WTC11 (cell line): ENCODE data around the gene IL23A. TPM values are rescaled to one million over a fixed set of nuclear protein-coding genes. Genes with fewer than 3 reads are reported as not detected.

ENCODE experiments used
- ATAC-seq: fragments of 200-7000 bp; cut with Tn5 transposase; 2 replicates; pipeline ENCODE4 v1.10.0; 2021; ENCODE audit warnings: mild to moderate bottlenecking, moderate library complexity
- CTCF ChIA-PET: fragments of 300-600 bp; sonication (Branson Sonifier 250); formaldehyde crosslinking; loops from one replicate; lab custom pipeline; 2021; ENCODE audit warnings: antibody characterized with exemption; lab: Charles Lee
- POLR2A ChIA-PET: fragments of 350-600 bp; sonication (Branson Sonifier 250); formaldehyde crosslinking; loops from one replicate; lab custom pipeline; 2021; ENCODE audit warnings: antibody characterized with exemption; lab: Charles Lee
- DNase-seq: peaks from one replicate; pipeline ENCODE4 v3.0.0; 2021; ENCODE audit warnings: low spot score
- H3K27ac Mint-ChIP-seq: 2 replicates; pipeline ENCODE4 v1.8.0; 2021; ENCODE audit warnings: mixed read lengths
- H3K27me3 Mint-ChIP-seq: 2 replicates; pipeline ENCODE4 v1.8.0; 2021; ENCODE audit warnings: low read depth, mild to moderate bottlenecking, moderate library complexity, mixed read lengths
- H3K36me3 Mint-ChIP-seq: 2 replicates; pipeline ENCODE4 v1.8.0; 2021; ENCODE audit warnings: mixed read lengths
- H3K4me1 Mint-ChIP-seq: 2 replicates; pipeline ENCODE4 v1.8.0; 2022; ENCODE audit warnings: mixed read lengths
- H3K4me3 Mint-ChIP-seq: 2 replicates; pipeline ENCODE4 v1.8.0; 2021; ENCODE audit warnings: mild to moderate bottlenecking, moderate library complexity, mixed read lengths
- H3K9me3 Mint-ChIP-seq: 2 replicates; pipeline ENCODE4 v1.8.0; 2021; ENCODE audit warnings: mixed read lengths
- CBFB ChIP-seq: sonication (generic); formaldehyde crosslinking; IDR thresholded peaks from 2 replicates; pipeline ENCODE4 v1.8.1; 2022; ENCODE audit warnings: mild to moderate bottlenecking, low read depth, missing genetic modification reagents
- EMX1 ChIP-seq: fragments of 250-450 bp; sonication (Bioruptor Pico); IDR thresholded peaks from 2 replicates; pipeline ENCODE4 v1.8.0; 2021; ENCODE audit warnings: mild to moderate bottlenecking
- FOXJ3 ChIP-seq: sonication (generic); formaldehyde crosslinking; IDR thresholded peaks from 2 replicates; pipeline ENCODE4 v1.9.0; 2021; ENCODE audit warnings: missing genetic modification reagents, mild to moderate bottlenecking, borderline replicate concordance
- GTF2I ChIP-seq: fragments of 250-450 bp; sonication (Bioruptor Pico); conservative IDR thresholded peaks from 2 replicates; pipeline ENCODE4 v1.4.0; 2021; ENCODE audit warnings: mild to moderate bottlenecking
- JUN ChIP-seq: sonication (generic); formaldehyde crosslinking; IDR thresholded peaks from 2 replicates; pipeline ENCODE4 v1.8.0; 2023; ENCODE audit warnings: mild to moderate bottlenecking, missing genetic modification reagents
- NFE2L1 ChIP-seq: sonication (generic); formaldehyde crosslinking; IDR thresholded peaks from 2 replicates; pipeline ENCODE4 v1.8.1; 2023; ENCODE audit warnings: missing genetic modification reagents
- NR3C1 ChIP-seq: sonication (generic); formaldehyde crosslinking; conservative IDR thresholded peaks from 2 replicates; pipeline ENCODE4 v1.8.1; 2023; ENCODE audit warnings: low read depth, mild to moderate bottlenecking, missing genetic modification reagents
- OVOL2 ChIP-seq: fragments of 250-450 bp; sonication (Bioruptor Pico); IDR thresholded peaks from 2 replicates; pipeline ENCODE4 v1.9.0; 2021; ENCODE audit warnings: mild to moderate bottlenecking, borderline replicate concordance
- TCF7 ChIP-seq: sonication (generic); formaldehyde crosslinking; IDR thresholded peaks from 2 replicates; pipeline ENCODE4 v1.8.0; 2022; ENCODE audit warnings: mild to moderate bottlenecking, low read depth, missing genetic modification reagents, moderate library complexity
- ZNF263 ChIP-seq: sonication (generic); formaldehyde crosslinking; IDR thresholded peaks from 2 replicates; pipeline ENCODE4 v1.8.1; 2022; ENCODE audit warnings: low read depth, mild to moderate bottlenecking, moderate library complexity, missing genetic modification reagents
- ZNF423 ChIP-seq: fragments of 250-450 bp; sonication (Bioruptor Pico); IDR thresholded peaks from 2 replicates; pipeline ENCODE4 v2.1.2; 2022; ENCODE audit warnings: mild to moderate bottlenecking, moderate library complexity
- total RNA-seq: library from RNA; stranded (reverse); gene quantifications from 3 replicates; pipeline ENCODE4 v1.2.3, GENCODE V29; 2021
- TF ChIP-seq, protein P1 (sequence below): fragments of 250-450 bp; sonication (Bioruptor Pico); IDR thresholded peaks from 2 replicates; pipeline ENCODE4 v1.8.0; 2021; ENCODE audit warnings: mild to moderate bottlenecking
- TF ChIP-seq, protein P2 (sequence below): sonication (generic); formaldehyde crosslinking; IDR thresholded peaks from 2 replicates; pipeline ENCODE4 v1.8.0; 2022; ENCODE audit warnings: missing genetic modification reagents
- TF ChIP-seq, protein P3 (sequence below): sonication (generic); formaldehyde crosslinking; IDR thresholded peaks from 2 replicates; pipeline ENCODE4 v1.8.0; 2022; ENCODE audit warnings: mild to moderate bottlenecking, missing genetic modification reagents
- TF ChIP-seq, protein P4 (sequence below): fragments of 250-450 bp; sonication (Bioruptor Pico); IDR thresholded peaks from 2 replicates; pipeline ENCODE4 v2.1.2; 2022; ENCODE audit warnings: mild to moderate bottlenecking, moderate library complexity
- TF ChIP-seq, protein P5 (sequence below): sonication (generic); formaldehyde crosslinking; IDR thresholded peaks from 2 replicates; pipeline ENCODE4 v1.8.1; 2022; ENCODE audit warnings: mild to moderate bottlenecking, moderate library complexity, missing genetic modification reagents
- TF ChIP-seq, protein P6 (sequence below): fragments of 200-600 bp; IDR thresholded peaks from 2 replicates; pipeline ENCODE4 v1.8.0; 2022; ENCODE audit warnings: antibody characterized with exemption
- TF ChIP-seq, protein P7 (sequence below): sonication (generic); formaldehyde crosslinking; IDR thresholded peaks from 2 replicates; pipeline ENCODE4 v1.8.0; 2022; ENCODE audit warnings: mild to moderate bottlenecking, missing genetic modification reagents
- TF ChIP-seq, protein P8 (sequence below): sonication (generic); formaldehyde crosslinking; conservative IDR thresholded peaks from 2 replicates; pipeline ENCODE4 v1.8.1; 2022; ENCODE audit warnings: mild to moderate bottlenecking, missing genetic modification reagents

The IL23A gene
- total RNA-seq, 1 experiment from 2014 or later: 2.9 TPM

DNA sequence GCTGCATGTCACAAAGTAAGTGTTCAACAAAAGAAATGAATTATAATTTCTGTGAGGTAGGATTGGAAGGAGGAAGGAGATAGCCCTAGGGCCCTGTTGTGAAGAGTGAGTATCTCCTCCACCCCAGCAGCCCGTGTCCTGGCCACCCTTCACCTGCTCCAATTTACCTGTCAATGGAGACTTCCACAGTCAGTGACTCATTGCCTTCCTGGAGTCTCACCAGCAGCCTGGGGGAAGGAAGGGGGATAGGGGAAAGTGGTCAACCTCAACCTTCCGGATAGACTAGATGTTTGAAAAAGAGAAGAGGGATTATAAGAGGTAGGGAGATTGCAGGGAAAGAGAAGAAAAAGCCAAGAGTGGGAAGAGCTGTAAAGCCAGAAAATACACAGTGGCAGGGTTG, 12.0 kb downstream of the IL23A start (continued):
- TF ChIP-seq EMX1 (CRISPR knock-in tag): no peak
- no peak for TF ChIP-seq NR3C1 (CRISPR knock-in tag)
- no peak for TF ChIP-seq JUN (CRISPR knock-in tag)
- TF ChIP-seq, protein P1, sequence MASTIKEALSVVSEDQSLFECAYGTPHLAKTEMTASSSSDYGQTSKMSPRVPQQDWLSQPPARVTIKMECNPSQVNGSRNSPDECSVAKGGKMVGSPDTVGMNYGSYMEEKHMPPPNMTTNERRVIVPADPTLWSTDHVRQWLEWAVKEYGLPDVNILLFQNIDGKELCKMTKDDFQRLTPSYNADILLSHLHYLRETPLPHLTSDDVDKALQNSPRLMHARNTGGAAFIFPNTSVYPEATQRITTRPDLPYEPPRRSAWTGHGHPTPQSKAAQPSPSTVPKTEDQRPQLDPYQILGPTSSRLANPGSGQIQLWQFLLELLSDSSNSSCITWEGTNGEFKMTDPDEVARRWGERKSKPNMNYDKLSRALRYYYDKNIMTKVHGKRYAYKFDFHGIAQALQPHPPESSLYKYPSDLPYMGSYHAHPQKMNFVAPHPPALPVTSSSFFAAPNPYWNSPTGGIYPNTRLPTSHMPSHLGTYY (CRISPR knock-in tag): no peak
- no peak for TF ChIP-seq OVOL2
- TF ChIP-seq, protein P2, sequence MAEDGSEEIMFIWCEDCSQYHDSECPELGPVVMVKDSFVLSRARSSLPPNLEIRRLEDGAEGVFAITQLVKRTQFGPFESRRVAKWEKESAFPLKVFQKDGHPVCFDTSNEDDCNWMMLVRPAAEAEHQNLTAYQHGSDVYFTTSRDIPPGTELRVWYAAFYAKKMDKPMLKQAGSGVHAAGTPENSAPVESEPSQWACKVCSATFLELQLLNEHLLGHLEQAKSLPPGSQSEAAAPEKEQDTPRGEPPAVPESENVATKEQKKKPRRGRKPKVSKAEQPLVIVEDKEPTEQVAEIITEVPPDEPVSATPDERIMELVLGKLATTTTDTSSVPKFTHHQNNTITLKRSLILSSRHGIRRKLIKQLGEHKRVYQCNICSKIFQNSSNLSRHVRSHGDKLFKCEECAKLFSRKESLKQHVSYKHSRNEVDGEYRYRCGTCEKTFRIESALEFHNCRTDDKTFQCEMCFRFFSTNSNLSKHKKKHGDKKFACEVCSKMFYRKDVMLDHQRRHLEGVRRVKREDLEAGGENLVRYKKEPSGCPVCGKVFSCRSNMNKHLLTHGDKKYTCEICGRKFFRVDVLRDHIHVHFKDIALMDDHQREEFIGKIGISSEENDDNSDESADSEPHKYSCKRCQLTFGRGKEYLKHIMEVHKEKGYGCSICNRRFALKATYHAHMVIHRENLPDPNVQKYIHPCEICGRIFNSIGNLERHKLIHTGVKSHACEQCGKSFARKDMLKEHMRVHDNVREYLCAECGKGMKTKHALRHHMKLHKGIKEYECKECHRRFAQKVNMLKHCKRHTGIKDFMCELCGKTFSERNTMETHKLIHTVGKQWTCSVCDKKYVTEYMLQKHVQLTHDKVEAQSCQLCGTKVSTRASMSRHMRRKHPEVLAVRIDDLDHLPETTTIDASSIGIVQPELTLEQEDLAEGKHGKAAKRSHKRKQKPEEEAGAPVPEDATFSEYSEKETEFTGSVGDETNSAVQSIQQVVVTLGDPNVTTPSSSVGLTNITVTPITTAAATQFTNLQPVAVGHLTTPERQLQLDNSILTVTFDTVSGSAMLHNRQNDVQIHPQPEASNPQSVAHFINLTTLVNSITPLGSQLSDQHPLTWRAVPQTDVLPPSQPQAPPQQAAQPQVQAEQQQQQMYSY (CRISPR knock-in tag): no peak

DNA sequence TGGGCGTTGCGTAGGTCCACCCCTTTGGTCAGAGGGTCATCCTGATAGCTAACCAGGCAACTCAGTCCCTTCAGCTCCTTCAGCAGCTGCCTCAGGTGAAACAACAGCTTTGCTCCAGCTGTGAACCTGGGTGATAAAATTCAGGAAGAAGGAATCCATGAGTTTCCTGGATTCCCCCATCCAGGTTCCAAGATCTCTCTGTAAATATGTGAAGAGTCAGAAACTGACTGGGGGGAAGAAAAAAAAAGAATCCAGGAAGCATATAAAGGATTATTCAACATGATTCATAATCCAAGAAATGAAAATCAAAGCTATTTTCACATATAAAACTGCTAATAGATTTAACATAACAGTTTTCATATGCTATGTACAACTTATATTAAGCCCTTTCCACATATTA, 12.6 kb downstream of the IL23A start:
- Mint-ChIP-seq H3K27ac (no peak overlapping the region), H3K27me3 (no peaks in the 10 kb centered on the region; the same call in 1 of the 2 replicates), H3K36me3 (peaks cover 52% of the 10 kb centered on the region), H3K9me3 (no peaks in the 10 kb centered on the region), H3K4me1 (no peaks in the 10 kb centered on the region), H3K4me3 (no peak overlapping the region)
- CTCF ChIA-PET: no interaction called here
- TF ChIP-seq NFE2L1 (CRISPR knock-in tag): no peak
- TF ChIP-seq, protein P3, sequence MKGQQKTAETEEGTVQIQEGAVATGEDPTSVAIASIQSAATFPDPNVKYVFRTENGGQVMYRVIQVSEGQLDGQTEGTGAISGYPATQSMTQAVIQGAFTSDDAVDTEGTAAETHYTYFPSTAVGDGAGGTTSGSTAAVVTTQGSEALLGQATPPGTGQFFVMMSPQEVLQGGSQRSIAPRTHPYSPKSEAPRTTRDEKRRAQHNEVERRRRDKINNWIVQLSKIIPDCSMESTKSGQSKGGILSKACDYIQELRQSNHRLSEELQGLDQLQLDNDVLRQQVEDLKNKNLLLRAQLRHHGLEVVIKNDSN: no peak
- TF ChIP-seq, protein P4, sequence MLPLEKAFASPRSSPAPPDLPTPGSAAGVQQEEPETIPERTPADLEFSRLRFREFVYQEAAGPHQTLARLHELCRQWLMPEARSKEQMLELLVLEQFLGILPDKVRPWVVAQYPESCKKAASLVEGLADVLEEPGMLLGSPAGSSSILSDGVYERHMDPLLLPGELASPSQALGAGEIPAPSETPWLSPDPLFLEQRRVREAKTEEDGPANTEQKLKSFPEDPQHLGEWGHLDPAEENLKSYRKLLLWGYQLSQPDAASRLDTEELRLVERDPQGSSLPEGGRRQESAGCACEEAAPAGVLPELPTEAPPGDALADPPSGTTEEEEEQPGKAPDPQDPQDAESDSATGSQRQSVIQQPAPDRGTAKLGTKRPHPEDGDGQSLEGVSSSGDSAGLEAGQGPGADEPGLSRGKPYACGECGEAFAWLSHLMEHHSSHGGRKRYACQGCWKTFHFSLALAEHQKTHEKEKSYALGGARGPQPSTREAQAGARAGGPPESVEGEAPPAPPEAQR: no peak
- TF ChIP-seq, protein P5, sequence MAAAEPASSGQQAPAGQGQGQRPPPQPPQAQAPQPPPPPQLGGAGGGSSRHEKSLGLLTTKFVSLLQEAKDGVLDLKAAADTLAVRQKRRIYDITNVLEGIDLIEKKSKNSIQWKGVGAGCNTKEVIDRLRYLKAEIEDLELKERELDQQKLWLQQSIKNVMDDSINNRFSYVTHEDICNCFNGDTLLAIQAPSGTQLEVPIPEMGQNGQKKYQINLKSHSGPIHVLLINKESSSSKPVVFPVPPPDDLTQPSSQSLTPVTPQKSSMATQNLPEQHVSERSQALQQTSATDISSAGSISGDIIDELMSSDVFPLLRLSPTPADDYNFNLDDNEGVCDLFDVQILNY: no peak
- TF ChIP-seq, protein P6, sequence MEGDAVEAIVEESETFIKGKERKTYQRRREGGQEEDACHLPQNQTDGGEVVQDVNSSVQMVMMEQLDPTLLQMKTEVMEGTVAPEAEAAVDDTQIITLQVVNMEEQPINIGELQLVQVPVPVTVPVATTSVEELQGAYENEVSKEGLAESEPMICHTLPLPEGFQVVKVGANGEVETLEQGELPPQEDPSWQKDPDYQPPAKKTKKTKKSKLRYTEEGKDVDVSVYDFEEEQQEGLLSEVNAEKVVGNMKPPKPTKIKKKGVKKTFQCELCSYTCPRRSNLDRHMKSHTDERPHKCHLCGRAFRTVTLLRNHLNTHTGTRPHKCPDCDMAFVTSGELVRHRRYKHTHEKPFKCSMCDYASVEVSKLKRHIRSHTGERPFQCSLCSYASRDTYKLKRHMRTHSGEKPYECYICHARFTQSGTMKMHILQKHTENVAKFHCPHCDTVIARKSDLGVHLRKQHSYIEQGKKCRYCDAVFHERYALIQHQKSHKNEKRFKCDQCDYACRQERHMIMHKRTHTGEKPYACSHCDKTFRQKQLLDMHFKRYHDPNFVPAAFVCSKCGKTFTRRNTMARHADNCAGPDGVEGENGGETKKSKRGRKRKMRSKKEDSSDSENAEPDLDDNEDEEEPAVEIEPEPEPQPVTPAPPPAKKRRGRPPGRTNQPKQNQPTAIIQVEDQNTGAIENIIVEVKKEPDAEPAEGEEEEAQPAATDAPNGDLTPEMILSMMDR: no peak
- no peak for TF ChIP-seq ZNF263 (CRISPR knock-in tag)
- ATAC-seq (no peak), DNase-seq (no peak)
- POLR2A ChIA-PET: interaction anchor here (0.8 kb wide), 2 partner anchors 9 to 12 kb away, joined by 3 read pairs; partner anchors contain the start of genes IL23A and STAT2

DNA sequence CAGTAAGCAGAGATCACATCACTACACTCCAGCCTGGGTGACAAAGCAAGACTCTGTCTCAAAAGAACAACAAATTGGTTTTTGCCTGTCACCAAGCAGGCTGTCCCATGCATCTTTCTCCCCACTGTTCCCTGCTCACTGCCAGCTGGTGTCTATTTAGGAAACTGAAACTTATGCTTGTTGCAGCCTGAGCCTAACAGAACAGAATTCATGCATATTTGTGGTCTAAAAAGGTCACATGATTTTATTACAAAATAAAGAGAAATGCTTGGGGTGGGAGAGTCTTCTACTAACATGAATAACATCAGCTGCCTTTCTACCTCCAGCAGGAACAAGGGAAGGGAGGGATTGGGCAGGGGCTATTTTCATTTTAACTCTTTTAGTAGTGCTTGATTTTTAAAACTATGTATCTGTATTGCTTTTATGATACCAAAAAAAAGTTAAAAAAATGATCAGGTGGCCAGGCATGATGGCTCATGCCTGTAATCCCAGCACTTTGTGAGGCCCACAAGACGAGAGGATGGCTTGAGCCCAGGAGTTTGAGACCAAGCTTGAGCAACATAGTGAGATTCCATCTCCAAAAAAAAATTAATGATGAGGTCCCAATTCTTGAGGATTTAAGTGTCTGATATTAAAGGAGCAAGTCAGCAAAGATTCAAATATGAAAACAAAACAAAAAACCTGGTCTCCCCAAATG, 20.3 kb downstream of the IL23A start:
- H3K27me3 Mint-ChIP-seq: 0 out of 2 replicates have a peak, but pooled peaks cover 2% of the 10 kb centered on the region

More for the DNA sequence above, 20.3 kb downstream of the IL23A start:
- CTCF ChIA-PET: interaction anchor here (0.6 to 2.9 kb wide), 12 partner anchors 12 to 653 kb away, joined by 3 to 55 read pairs (median 8); partner anchors contain the start of genes ANKRD52, CNPY2, DNAJC14 and IL23A
- H3K36me3 Mint-ChIP-seq: peaks cover 19% of the 10 kb centered on the region
- TF ChIP-seq ZNF423 (CRISPR knock-in tag) (no peak), FOXJ3 (CRISPR knock-in tag) (no peak), CBFB (CRISPR knock-in tag) (no peak), TCF7 (no peak), GTF2I (CRISPR knock-in tag) (no peak)
- TF ChIP-seq, protein P7, sequence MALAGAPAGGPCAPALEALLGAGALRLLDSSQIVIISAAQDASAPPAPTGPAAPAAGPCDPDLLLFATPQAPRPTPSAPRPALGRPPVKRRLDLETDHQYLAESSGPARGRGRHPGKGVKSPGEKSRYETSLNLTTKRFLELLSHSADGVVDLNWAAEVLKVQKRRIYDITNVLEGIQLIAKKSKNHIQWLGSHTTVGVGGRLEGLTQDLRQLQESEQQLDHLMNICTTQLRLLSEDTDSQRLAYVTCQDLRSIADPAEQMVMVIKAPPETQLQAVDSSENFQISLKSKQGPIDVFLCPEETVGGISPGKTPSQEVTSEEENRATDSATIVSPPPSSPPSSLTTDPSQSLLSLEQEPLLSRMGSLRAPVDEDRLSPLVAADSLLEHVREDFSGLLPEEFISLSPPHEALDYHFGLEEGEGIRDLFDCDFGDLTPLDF (CRISPR knock-in tag): no peak
- TF ChIP-seq, protein P8, sequence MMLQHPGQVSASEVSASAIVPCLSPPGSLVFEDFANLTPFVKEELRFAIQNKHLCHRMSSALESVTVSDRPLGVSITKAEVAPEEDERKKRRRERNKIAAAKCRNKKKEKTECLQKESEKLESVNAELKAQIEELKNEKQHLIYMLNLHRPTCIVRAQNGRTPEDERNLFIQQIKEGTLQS (CRISPR knock-in tag): no peak
- POLR2A ChIA-PET: interaction anchor here (0.6 to 2.0 kb wide), 12 partner anchors 18 to 430 kb away, joined by 3 to 24 read pairs (median 4); partner anchors contain the start of genes CNPY2, COQ10A, IL23A and PA2G4
- ATAC-seq (no peak), DNase-seq (no peak)
- no peaks in the 10 kb centered on the region for H3K9me3 Mint-ChIP-seq
- peak overlapping the region; percentile 96 for H3K27ac Mint-ChIP-seq
- peak overlapping the region; percentile 90 for H3K4me3 Mint-ChIP-seq
- peaks cover 13% of the 10 kb centered on the region for H3K4me1 Mint-ChIP-seq
